ENCODE data around the gene RNF112.

DNA sequence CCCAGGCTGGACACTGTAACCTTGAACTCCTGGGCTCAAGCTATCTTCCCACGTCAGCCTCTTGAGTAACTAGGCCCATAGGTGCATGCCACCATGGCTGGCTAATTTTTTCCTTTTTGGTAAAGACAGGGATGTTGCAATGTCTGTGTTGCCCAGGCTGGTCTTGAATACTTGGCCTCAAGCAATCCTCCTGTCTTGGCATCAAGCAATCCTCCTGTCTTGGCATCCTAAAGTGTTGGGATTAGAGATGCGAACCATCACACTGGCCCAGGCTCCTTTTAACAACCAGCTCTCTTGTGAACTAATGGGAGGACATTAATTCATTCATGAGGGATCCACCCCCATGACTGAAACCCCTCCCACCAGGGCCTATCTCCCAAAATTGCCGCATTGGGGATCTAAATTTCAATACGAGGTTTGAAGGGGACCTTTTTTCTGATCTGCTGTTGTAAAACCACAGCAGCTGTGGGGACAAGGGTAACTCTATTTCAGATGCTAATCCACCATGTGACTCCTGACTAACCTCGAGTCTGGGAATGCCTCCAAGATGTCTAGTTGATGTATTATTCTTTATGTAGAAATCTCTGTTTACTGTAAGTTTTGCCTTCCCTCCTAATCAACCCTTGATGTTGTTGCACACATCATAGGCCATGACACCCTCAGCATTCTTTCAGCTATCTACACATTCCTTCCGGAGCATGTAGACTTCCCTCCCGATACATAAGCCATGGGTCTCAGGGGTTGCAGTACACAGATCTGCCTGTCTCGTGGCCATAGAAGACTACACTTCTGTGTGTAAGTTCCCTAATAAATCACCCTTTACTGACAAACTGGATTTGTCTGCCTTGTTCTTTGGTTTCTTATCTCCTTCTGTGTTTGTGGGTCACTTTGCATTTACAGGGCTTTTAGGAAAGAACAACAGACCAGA is 37.6 kb downstream of the RNF112 start:
- TF ChIP-seq, protein P1, sequence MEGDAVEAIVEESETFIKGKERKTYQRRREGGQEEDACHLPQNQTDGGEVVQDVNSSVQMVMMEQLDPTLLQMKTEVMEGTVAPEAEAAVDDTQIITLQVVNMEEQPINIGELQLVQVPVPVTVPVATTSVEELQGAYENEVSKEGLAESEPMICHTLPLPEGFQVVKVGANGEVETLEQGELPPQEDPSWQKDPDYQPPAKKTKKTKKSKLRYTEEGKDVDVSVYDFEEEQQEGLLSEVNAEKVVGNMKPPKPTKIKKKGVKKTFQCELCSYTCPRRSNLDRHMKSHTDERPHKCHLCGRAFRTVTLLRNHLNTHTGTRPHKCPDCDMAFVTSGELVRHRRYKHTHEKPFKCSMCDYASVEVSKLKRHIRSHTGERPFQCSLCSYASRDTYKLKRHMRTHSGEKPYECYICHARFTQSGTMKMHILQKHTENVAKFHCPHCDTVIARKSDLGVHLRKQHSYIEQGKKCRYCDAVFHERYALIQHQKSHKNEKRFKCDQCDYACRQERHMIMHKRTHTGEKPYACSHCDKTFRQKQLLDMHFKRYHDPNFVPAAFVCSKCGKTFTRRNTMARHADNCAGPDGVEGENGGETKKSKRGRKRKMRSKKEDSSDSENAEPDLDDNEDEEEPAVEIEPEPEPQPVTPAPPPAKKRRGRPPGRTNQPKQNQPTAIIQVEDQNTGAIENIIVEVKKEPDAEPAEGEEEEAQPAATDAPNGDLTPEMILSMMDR (tag by site-specific recombination; IDR thresholded peaks at IDR 0.05), result no peak
- TF ChIP-seq ZNF133 (tag by site-specific recombination; IDR thresholded peaks at IDR 0.05), result no peak
- no peak for TF ChIP-seq ZNF544 (tag by site-specific recombination; IDR thresholded peaks at IDR 0.05)
- TF ChIP-seq, protein P2, sequence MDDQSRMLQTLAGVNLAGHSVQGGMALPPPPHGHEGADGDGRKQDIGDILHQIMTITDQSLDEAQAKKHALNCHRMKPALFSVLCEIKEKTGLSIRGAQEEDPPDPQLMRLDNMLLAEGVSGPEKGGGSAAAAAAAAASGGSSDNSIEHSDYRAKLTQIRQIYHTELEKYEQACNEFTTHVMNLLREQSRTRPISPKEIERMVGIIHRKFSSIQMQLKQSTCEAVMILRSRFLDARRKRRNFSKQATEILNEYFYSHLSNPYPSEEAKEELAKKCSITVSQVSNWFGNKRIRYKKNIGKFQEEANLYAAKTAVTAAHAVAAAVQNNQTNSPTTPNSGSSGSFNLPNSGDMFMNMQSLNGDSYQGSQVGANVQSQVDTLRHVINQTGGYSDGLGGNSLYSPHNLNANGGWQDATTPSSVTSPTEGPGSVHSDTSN (CRISPR knock-in tag; IDR thresholded peaks at IDR 0.05), result no peak
- TF ChIP-seq, protein P3, sequence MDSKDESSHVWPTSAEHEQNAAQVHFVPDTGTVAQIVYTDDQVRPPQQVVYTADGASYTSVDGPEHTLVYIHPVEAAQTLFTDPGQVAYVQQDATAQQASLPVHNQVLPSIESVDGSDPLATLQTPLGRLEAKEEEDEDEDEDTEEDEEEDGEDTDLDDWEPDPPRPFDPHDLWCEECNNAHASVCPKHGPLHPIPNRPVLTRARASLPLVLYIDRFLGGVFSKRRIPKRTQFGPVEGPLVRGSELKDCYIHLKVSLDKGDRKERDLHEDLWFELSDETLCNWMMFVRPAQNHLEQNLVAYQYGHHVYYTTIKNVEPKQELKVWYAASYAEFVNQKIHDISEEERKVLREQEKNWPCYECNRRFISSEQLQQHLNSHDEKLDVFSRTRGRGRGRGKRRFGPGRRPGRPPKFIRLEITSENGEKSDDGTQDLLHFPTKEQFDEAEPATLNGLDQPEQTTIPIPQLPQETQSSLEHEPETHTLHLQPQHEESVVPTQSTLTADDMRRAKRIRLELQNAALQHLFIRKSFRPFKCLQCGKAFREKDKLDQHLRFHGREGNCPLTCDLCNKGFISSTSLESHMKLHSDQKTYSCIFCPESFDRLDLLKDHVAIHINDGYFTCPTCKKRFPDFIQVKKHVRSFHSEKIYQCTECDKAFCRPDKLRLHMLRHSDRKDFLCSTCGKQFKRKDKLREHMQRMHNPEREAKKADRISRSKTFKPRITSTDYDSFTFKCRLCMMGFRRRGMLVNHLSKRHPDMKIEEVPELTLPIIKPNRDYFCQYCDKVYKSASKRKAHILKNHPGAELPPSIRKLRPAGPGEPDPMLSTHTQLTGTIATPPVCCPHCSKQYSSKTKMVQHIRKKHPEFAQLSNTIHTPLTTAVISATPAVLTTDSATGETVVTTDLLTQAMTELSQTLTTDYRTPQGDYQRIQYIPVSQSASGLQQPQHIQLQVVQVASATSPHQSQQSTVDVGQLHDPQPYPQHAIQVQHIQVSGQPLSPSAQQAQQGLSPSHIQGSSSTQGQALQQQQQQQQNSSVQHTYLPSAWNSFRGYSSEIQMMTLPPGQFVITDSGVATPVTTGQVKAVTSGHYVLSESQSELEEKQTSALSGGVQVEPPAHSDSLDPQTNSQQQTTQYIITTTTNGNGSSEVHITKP (tag by site-specific recombination; IDR thresholded peaks at IDR 0.05), result no peak
- no peak for TF ChIP-seq ZNF792 (tag by site-specific recombination; IDR thresholded peaks at IDR 0.05)
- TF ChIP-seq ZNF768 (tag by site-specific recombination; IDR thresholded peaks at IDR 0.05), result no peak
- TF ChIP-seq ZNF19 (tag by site-specific recombination; IDR thresholded peaks at IDR 0.05; ENCODE audit: low read depth), result no peak
- no peak for TF ChIP-seq ZNF530 (tag by site-specific recombination; IDR thresholded peaks at IDR 0.05; ENCODE audit: low read depth)
- peak; percentile 36; the same call in 1 of the 2 replicates for TF ChIP-seq ZNF843 (tag by site-specific recombination; IDR thresholded peaks at IDR 0.05)

Measured in HEK293 (cell line).